Prostate gland (tissue), 2 donors: Measurements from ENCODE around the gene MED12L.

Experiments used
- CTCF ChIP-seq, 4 experiments: fragments of 200-600 bp in 2 of 4; fragments of 450-650 bp in 2 of 4; sonication (generic) in 2 of 4; IDR thresholded peaks; 1 replicate in 3 of 4; 2 replicates in 1 of 4; pipeline ENCODE4 v1.5.1; 2016 to 2019; ENCODE audit warnings: antibody characterized with exemption in 4 of 4, mild to moderate bottlenecking in 2 of 4, moderate library complexity in 2 of 4
- POLR2A ChIP-seq: fragments of 450-650 bp; IDR thresholded peaks from one replicate; pipeline ENCODE4 v1.6.1; 2016; ENCODE audit warnings: antibody characterized with exemption, mild to moderate bottlenecking
- POLR2AphosphoS5 ChIP-seq: sonication (generic); formaldehyde crosslinking; IDR thresholded peaks from one replicate; pipeline ENCODE4 v1.6.1; 2017; ENCODE audit warnings: antibody characterized with exemption

GRCh38 chr3:151076626-151077025 is 8.8 kb upstream of the MED12L start:
- no peak for TF ChIP-seq CTCF (IDR thresholded peaks at IDR 0.05)
- no peak for TF ChIP-seq POLR2A
- no peak for TF ChIP-seq POLR2AphosphoS5
